ENCODE measurements around the gene RNASET2. TPM values are rescaled to one million over a fixed set of nuclear protein-coding genes. Genes with fewer than 3 reads are reported as not detected.

The RNASET2 gene
- total RNA-seq, 1 donor from 2014 or later, result 22.0 TPM

GRCh38 chr6:166942393-166943168 is 13.8 kb downstream of the RNASET2 start:
- TF ChIP-seq EZH2 (IDR thresholded peaks at IDR 0.05; ENCODE audit: insufficient read depth, low read length), result no peak
- TF ChIP-seq CTCF (IDR thresholded peaks at IDR 0.05; ENCODE audit: insufficient read depth, low read depth, low read length), result no peak
- Mint-ChIP-seq H3K4me3 (ENCODE audit: unreplicated experiment) (no peak overlapping the region), H3K27ac (ENCODE audit: unreplicated experiment) (no peak overlapping the region), H3K9me3 (ENCODE audit: unreplicated experiment) (no peaks in the 10 kb centered on the region), H3K36me3 (ENCODE audit: low read depth, unreplicated experiment) (peaks cover 8% of the 10 kb centered on the region), H3K4me1 (ENCODE audit: low read depth, unreplicated experiment) (peaks cover 12% of the 10 kb centered on the region), H3K27me3 (ENCODE audit: low read depth, unreplicated experiment) (no peaks in the 10 kb centered on the region)
- DNase-seq (ENCODE audit: low read depth) (peak; percentile 63), FAIRE-seq (no peak)
- no peaks in the 10 kb centered on the region for H4K20me1 ChIP-seq (ENCODE audit: insufficient read depth, low read length)
- no peak overlapping the region for H3K4me2 ChIP-seq (ENCODE audit: low read length)
- no peak overlapping the region for H3K27ac ChIP-seq (ENCODE audit: low read depth, low read length)
- H2AFZ ChIP-seq (ENCODE audit: low read depth, low read length), result no peak overlapping the region
- H3K79me2 ChIP-seq (ENCODE audit: insufficient read depth, low read length), result no peaks in the 10 kb centered on the region
- H3K9me3 ChIP-seq (ENCODE audit: insufficient read depth, low read depth, low read length), result no peaks in the 10 kb centered on the region
- H3K9ac ChIP-seq (ENCODE audit: low read length), result no peak overlapping the region
- H3K27me3 ChIP-seq (ENCODE audit: insufficient read depth, low read length), result no peaks in the 10 kb centered on the region
- no peaks in the 10 kb centered on the region for H3K36me3 ChIP-seq (ENCODE audit: insufficient read depth, low read length)
- H3K4me1 ChIP-seq (ENCODE audit: insufficient read depth, low read length), result peaks cover 5% of the 10 kb centered on the region
- H3K4me3 ChIP-seq (ENCODE audit: insufficient read depth, low read depth, low read length), result no peak overlapping the region

GRCh38 chr6:166940643-166941068 is 15.7 kb downstream of the RNASET2 start:
- peaks cover 12% of the 10 kb centered on the region for H3K4me1 Mint-ChIP-seq (ENCODE audit: low read depth, unreplicated experiment)
- H2AFZ ChIP-seq (ENCODE audit: low read depth, low read length), result no peak overlapping the region
- H3K4me1 ChIP-seq (ENCODE audit: insufficient read depth, low read length), result peaks cover 5% of the 10 kb centered on the region
- no peaks in the 10 kb centered on the region for H3K27me3 Mint-ChIP-seq (ENCODE audit: low read depth, unreplicated experiment)
- DNase-seq (ENCODE audit: low read depth), result peak; percentile 47
- H3K4me3 ChIP-seq (ENCODE audit: insufficient read depth, low read depth, low read length), result no peak overlapping the region
- FAIRE-seq, result no peak
- no peak overlapping the region for H3K4me2 ChIP-seq (ENCODE audit: low read length)
- H3K36me3 Mint-ChIP-seq (ENCODE audit: low read depth, unreplicated experiment), result peaks cover 6% of the 10 kb centered on the region
- no peaks in the 10 kb centered on the region for H3K36me3 ChIP-seq (ENCODE audit: insufficient read depth, low read length)
- no peak overlapping the region for H3K27ac ChIP-seq (ENCODE audit: low read depth, low read length)
- H3K4me3 Mint-ChIP-seq (ENCODE audit: unreplicated experiment), result no peak overlapping the region
- H3K27ac Mint-ChIP-seq (ENCODE audit: unreplicated experiment), result no peak overlapping the region
- no peaks in the 10 kb centered on the region for H3K9me3 ChIP-seq (ENCODE audit: insufficient read depth, low read depth, low read length)
- H3K27me3 ChIP-seq (ENCODE audit: insufficient read depth, low read length), result no peaks in the 10 kb centered on the region
- no peak overlapping the region for H3K9ac ChIP-seq (ENCODE audit: low read length)
- TF ChIP-seq EZH2 (IDR thresholded peaks at IDR 0.05; ENCODE audit: insufficient read depth, low read length), result no peak
- no peak for TF ChIP-seq CTCF (IDR thresholded peaks at IDR 0.05; ENCODE audit: insufficient read depth, low read depth, low read length)
- H4K20me1 ChIP-seq (ENCODE audit: insufficient read depth, low read length), result no peaks in the 10 kb centered on the region
- H3K79me2 ChIP-seq (ENCODE audit: insufficient read depth, low read length), result no peaks in the 10 kb centered on the region
- no peaks in the 10 kb centered on the region for H3K9me3 Mint-ChIP-seq (ENCODE audit: unreplicated experiment)

DNA sequence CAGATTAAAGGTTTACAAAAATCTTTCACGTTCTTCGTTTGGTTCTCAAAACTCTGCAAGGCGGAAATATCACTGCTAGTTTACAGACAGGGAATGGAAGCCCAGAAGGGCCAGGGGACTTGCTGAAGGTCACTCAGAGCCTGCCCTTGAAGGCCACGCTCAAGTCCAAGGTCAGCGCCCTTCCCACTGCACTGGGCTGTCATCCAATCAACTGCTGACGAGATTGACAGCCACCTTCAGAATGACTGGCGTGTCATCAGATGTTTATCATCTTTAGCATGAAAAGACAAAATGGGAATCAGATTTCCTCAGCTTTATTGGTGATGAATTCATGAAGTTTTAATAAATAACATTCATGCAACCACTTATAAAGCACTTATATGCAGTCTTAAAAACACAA is 16.5 kb downstream of the RNASET2 start:
- TF ChIP-seq EZH2 (IDR thresholded peaks at IDR 0.05; ENCODE audit: insufficient read depth, low read length), result no peak
- TF ChIP-seq CTCF (IDR thresholded peaks at IDR 0.05; ENCODE audit: insufficient read depth, low read depth, low read length), result no peak
- DNase-seq (ENCODE audit: low read depth), result no peak
- no peaks in the 10 kb centered on the region for H3K27me3 ChIP-seq (ENCODE audit: insufficient read depth, low read length)
- H3K79me2 ChIP-seq (ENCODE audit: insufficient read depth, low read length), result no peaks in the 10 kb centered on the region
- no peak overlapping the region for H3K27ac ChIP-seq (ENCODE audit: low read depth, low read length)
- no peak overlapping the region for H3K9ac ChIP-seq (ENCODE audit: low read length)
- peaks cover 2% of the 10 kb centered on the region for H3K36me3 Mint-ChIP-seq (ENCODE audit: low read depth, unreplicated experiment)
- H3K27ac Mint-ChIP-seq (ENCODE audit: unreplicated experiment), result no peak overlapping the region
- H3K4me3 Mint-ChIP-seq (ENCODE audit: unreplicated experiment), result no peak overlapping the region
- no peaks in the 10 kb centered on the region for H3K36me3 ChIP-seq (ENCODE audit: insufficient read depth, low read length)
- no peaks in the 10 kb centered on the region for H3K9me3 ChIP-seq (ENCODE audit: insufficient read depth, low read depth, low read length)
- H3K4me2 ChIP-seq (ENCODE audit: low read length), result no peak overlapping the region
- peaks cover 12% of the 10 kb centered on the region for H3K4me1 Mint-ChIP-seq (ENCODE audit: low read depth, unreplicated experiment)
- no peaks in the 10 kb centered on the region for H3K27me3 Mint-ChIP-seq (ENCODE audit: low read depth, unreplicated experiment)
- H3K9me3 Mint-ChIP-seq (ENCODE audit: unreplicated experiment), result no peaks in the 10 kb centered on the region
- H3K4me3 ChIP-seq (ENCODE audit: insufficient read depth, low read depth, low read length), result no peak overlapping the region
- no peaks in the 10 kb centered on the region for H4K20me1 ChIP-seq (ENCODE audit: insufficient read depth, low read length)
- peaks cover 5% of the 10 kb centered on the region for H3K4me1 ChIP-seq (ENCODE audit: insufficient read depth, low read length)
- FAIRE-seq, result no peak
- no peak overlapping the region for H2AFZ ChIP-seq (ENCODE audit: low read depth, low read length)

Measured in astrocyte (in vitro differentiated cells and primary cell).